GM23338 (cell line): ENCODE results near the gene PSMB2. TPM values are rescaled to one million over a fixed set of nuclear protein-coding genes. Genes with fewer than 3 reads are reported as not detected.
A peak's percentile ranks its signal among the peaks of the same experiment; 100 is the strongest.

Experiments
- ATAC-seq: fragments of 200-7000 bp; cut with Tn5 transposase; 3 replicates; pipeline ENCODE4 v1.9.1; 2020
- DNase-seq: peaks from one replicate; pipeline ENCODE4 v3.0.0-alpha.2; 2015; ENCODE audit warnings: low spot score
- H2AFZ ChIP-seq: fragments of 200-600 bp; sonication (generic); 2 replicates; pipeline ENCODE4 v1.8.0; 2016; ENCODE audit warnings: antibody characterized with exemption, mild to moderate bottlenecking, moderate library complexity
- H3F3A ChIP-seq: fragments of 200-600 bp; sonication (generic); replicated peaks from 2 replicates; pipeline ENCODE4 v1.8.0; 2017; ENCODE audit warnings: antibody characterized with exemption, mixed run types, low read depth
- H3K27ac ChIP-seq: fragments of 200-600 bp; sonication (generic); 2 replicates; pipeline ENCODE4 v1.6.1; 2016; ENCODE audit warnings: low read depth
- H3K27me3 ChIP-seq: fragments of 200-600 bp; sonication (generic); 2 replicates; pipeline ENCODE4 v1.8.0; 2016; ENCODE audit warnings: mild to moderate bottlenecking, mixed run types, moderate library complexity; ENCODE audit not compliant: insufficient read depth
- H3K36me3 ChIP-seq: fragments of 200-600 bp; sonication (generic); 2 replicates; pipeline ENCODE4 v1.8.0; 2016; ENCODE audit warnings: mild to moderate bottlenecking; ENCODE audit not compliant: insufficient read depth
- H3K4me1 ChIP-seq: fragments of 200-600 bp; sonication (generic); 2 replicates; pipeline ENCODE4 v1.8.0; 2016; ENCODE audit warnings: mild to moderate bottlenecking, moderate library complexity; ENCODE audit not compliant: insufficient read depth
- H3K4me2 ChIP-seq: fragments of 200-600 bp; sonication (generic); 2 replicates; pipeline ENCODE4 v1.7.1; 2017; ENCODE audit warnings: mixed run types
- H3K4me3 ChIP-seq: fragments of 200-600 bp; sonication (generic); 2 replicates; pipeline ENCODE4 v1.6.1; 2016; ENCODE audit warnings: mixed run types
- H3K79me2 ChIP-seq: fragments of 200-600 bp; sonication (generic); replicated peaks from 2 replicates; pipeline ENCODE4 v1.8.0; 2017; ENCODE audit warnings: mild to moderate bottlenecking; ENCODE audit not compliant: insufficient read depth
- H3K9me2 ChIP-seq: fragments of 200-600 bp; sonication (generic); 2 replicates; pipeline ENCODE4 v1.8.0; 2017; ENCODE audit not compliant: insufficient read depth
- H4K20me1 ChIP-seq: fragments of 200-600 bp; sonication (generic); replicated peaks from 2 replicates; pipeline ENCODE4 v1.8.0; 2017; ENCODE audit warnings: mild to moderate bottlenecking; ENCODE audit not compliant: insufficient read depth
- H3K27ac Mint-ChIP-seq: 2 replicates; pipeline ENCODE4 v1.8.0; 2020; ENCODE audit warnings: inconsistent platforms, mild to moderate bottlenecking, moderate library complexity, mixed read lengths
- H3K27me3 Mint-ChIP-seq: 3 replicates; pipeline ENCODE4 v1.8.0; 2022; ENCODE audit warnings: low read depth, mild to moderate bottlenecking, moderate library complexity, mixed read lengths, inconsistent platforms; ENCODE audit not compliant: insufficient read depth, poor library complexity
- H3K36me3 Mint-ChIP-seq: 3 replicates; pipeline ENCODE4 v1.8.0; 2021; ENCODE audit warnings: low read depth, mild to moderate bottlenecking, inconsistent platforms, moderate library complexity, mixed read lengths
- H3K4me1 Mint-ChIP-seq: 3 replicates; pipeline ENCODE4 v1.8.0; 2020; ENCODE audit warnings: mild to moderate bottlenecking, inconsistent platforms, mixed read lengths
- H3K4me3 Mint-ChIP-seq: 3 replicates; pipeline ENCODE4 v1.8.0; 2021; ENCODE audit warnings: moderate library complexity, mild to moderate bottlenecking, inconsistent platforms, mixed read lengths
- H3K9me3 Mint-ChIP-seq: 3 replicates; pipeline ENCODE4 v1.8.0; 2020; ENCODE audit warnings: moderate library complexity, mild to moderate bottlenecking, inconsistent platforms, mixed read lengths
- CREB1 ChIP-seq: fragments of 250-450 bp; sonication (Bioruptor Pico); IDR thresholded peaks from 2 replicates; pipeline ENCODE4 v1.5.0; 2020; ENCODE audit warnings: low read depth, mild to moderate bottlenecking, moderate library complexity
- EZH2 ChIP-seq: fragments of 200-600 bp; sonication (generic); IDR thresholded peaks from one replicate; pipeline ENCODE4 v1.8.0; 2017; ENCODE audit warnings: antibody characterized with exemption, mild to moderate bottlenecking, low read depth; ENCODE audit not compliant: unreplicated experiment
- JUNB ChIP-seq: IDR thresholded peaks from one replicate; pipeline ENCODE4 v1.6.1; 2016; ENCODE audit warnings: antibody characterized with exemption; ENCODE audit not compliant: unreplicated experiment
- NANOG ChIP-seq: IDR thresholded peaks from 2 replicates; pipeline ENCODE4 v1.6.1; 2016; ENCODE audit warnings: antibody characterized with exemption, borderline replicate concordance
- POLR2AphosphoS5 ChIP-seq: IDR thresholded peaks from 2 replicates; pipeline ENCODE4 v1.6.1; 2016; ENCODE audit warnings: antibody characterized with exemption, low read depth
- STAT1 ChIP-seq: IDR thresholded peaks from one replicate; pipeline ENCODE4 v1.6.1; 2016; ENCODE audit warnings: antibody characterized with exemption; ENCODE audit not compliant: unreplicated experiment
- ZNF114 ChIP-seq: fragments of 250-450 bp; sonication (Bioruptor Pico); IDR thresholded peaks from 2 replicates; pipeline ENCODE4 v1.5.0; 2020; ENCODE audit warnings: mild to moderate bottlenecking, moderate library complexity
- ZNF331 ChIP-seq: fragments of 250-450 bp; sonication (Bioruptor Pico); IDR thresholded peaks from 2 replicates; pipeline ENCODE4 v1.5.0; 2020; ENCODE audit warnings: low read depth, mild to moderate bottlenecking, moderate library complexity
- polyA plus RNA-seq: library from polyadenylated mRNA; unstranded; fragments of >200 nt; fragmentation: Nextera tagmentation; extraction: Ambion mirVana; gene quantifications from 2 replicates; pipeline ENCODE4 v1.2.1, GENCODE V29; 2016
- total RNA-seq: library from RNA; depleted of rRNA; stranded (reverse); fragments of >200 nt; shearing (Covaris generic); gene quantifications from 2 replicates; pipeline ENCODE4 v1.2.3, GENCODE V29; 2014
- TF ChIP-seq, protein P1 (sequence below), 2 experiments: fragments of 200-600 bp in 1 of 2; sonication (generic) in 1 of 2; conservative IDR thresholded peaks; 2 replicates each; pipeline versions ENCODE4 v1.5.1 to v1.6.1; 2016 to 2017; ENCODE audit warnings: antibody characterized with exemption in 2 of 2, low read depth in 2 of 2, mild to moderate bottlenecking in 2 of 2, moderate library complexity in 1 of 2
- TF ChIP-seq, protein P2 (sequence below): IDR thresholded peaks from one replicate; pipeline ENCODE4 v1.6.1; 2018; ENCODE audit warnings: antibody characterized with exemption; ENCODE audit not compliant: unreplicated experiment
- TF ChIP-seq, protein P3 (sequence below): IDR thresholded peaks from 2 replicates; pipeline ENCODE4 v1.6.1; 2016; ENCODE audit warnings: antibody characterized with exemption

Gene PSMB2
- total and polyA plus RNA-seq, 2 experiments from 2014 or later: 68.2 to 147 TPM

DNA sequence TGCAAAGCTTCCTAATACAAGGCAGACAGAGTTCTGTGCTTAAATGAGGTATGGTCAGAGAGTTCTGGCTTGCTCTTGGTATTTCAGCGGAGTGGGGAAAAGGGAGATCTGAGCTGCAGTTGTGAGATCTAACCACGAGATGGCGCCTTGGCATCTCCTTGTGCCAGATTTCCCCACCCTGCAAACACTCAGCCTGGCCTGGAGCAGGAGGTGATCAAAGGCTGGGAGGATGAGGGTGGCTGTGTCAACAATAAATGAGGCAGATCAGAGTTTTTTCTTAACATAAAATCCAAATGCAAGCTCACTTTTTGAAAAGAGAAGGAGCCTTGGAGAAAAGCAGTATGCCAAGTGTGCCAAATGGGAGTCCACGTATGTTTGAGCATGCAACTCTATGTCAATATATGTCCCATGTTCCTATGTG is 72.3 kb downstream of the PSMB2 start:
- H4K20me1 ChIP-seq: peaks cover 4% of the 10 kb centered on the region; the same call in 1 of the 2 replicates
- H3K36me3 ChIP-seq: no peaks in the 10 kb centered on the region
- Mint-ChIP-seq H3K9me3 (no peaks in the 10 kb centered on the region; the same call in 2 of the 3 replicates), H3K4me1 (peaks cover 15% of the 10 kb centered on the region), H3K27me3 (peaks cover 50% of the 10 kb centered on the region), H3K27ac (no peak overlapping the region), H3K36me3 (peaks cover 18% of the 10 kb centered on the region), H3K4me3 (no peak overlapping the region; the same call in 2 of the 3 replicates)
- peak; percentile 87 for DNase-seq
- TF ChIP-seq ZNF331 (CRISPR knock-in tag) (no peak), POLR2AphosphoS5 (no peak), NANOG (no peak), STAT1 (no peak)
- TF ChIP-seq, protein P1, sequence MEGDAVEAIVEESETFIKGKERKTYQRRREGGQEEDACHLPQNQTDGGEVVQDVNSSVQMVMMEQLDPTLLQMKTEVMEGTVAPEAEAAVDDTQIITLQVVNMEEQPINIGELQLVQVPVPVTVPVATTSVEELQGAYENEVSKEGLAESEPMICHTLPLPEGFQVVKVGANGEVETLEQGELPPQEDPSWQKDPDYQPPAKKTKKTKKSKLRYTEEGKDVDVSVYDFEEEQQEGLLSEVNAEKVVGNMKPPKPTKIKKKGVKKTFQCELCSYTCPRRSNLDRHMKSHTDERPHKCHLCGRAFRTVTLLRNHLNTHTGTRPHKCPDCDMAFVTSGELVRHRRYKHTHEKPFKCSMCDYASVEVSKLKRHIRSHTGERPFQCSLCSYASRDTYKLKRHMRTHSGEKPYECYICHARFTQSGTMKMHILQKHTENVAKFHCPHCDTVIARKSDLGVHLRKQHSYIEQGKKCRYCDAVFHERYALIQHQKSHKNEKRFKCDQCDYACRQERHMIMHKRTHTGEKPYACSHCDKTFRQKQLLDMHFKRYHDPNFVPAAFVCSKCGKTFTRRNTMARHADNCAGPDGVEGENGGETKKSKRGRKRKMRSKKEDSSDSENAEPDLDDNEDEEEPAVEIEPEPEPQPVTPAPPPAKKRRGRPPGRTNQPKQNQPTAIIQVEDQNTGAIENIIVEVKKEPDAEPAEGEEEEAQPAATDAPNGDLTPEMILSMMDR (conservative IDR thresholded peaks at IDR 0.05; ENCODE audit: low read depth in 2 of 2): peak; percentile 93 to 99
- TF ChIP-seq, protein P2, sequence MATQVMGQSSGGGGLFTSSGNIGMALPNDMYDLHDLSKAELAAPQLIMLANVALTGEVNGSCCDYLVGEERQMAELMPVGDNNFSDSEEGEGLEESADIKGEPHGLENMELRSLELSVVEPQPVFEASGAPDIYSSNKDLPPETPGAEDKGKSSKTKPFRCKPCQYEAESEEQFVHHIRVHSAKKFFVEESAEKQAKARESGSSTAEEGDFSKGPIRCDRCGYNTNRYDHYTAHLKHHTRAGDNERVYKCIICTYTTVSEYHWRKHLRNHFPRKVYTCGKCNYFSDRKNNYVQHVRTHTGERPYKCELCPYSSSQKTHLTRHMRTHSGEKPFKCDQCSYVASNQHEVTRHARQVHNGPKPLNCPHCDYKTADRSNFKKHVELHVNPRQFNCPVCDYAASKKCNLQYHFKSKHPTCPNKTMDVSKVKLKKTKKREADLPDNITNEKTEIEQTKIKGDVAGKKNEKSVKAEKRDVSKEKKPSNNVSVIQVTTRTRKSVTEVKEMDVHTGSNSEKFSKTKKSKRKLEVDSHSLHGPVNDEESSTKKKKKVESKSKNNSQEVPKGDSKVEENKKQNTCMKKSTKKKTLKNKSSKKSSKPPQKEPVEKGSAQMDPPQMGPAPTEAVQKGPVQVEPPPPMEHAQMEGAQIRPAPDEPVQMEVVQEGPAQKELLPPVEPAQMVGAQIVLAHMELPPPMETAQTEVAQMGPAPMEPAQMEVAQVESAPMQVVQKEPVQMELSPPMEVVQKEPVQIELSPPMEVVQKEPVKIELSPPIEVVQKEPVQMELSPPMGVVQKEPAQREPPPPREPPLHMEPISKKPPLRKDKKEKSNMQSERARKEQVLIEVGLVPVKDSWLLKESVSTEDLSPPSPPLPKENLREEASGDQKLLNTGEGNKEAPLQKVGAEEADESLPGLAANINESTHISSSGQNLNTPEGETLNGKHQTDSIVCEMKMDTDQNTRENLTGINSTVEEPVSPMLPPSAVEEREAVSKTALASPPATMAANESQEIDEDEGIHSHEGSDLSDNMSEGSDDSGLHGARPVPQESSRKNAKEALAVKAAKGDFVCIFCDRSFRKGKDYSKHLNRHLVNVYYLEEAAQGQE: no peak
- no peaks in the 10 kb centered on the region for H3K79me2 ChIP-seq
- peaks cover 60% of the 10 kb centered on the region for H3K27me3 ChIP-seq
- H2AFZ ChIP-seq: no peak overlapping the region
- no peak overlapping the region for H3K4me2 ChIP-seq
- peaks cover 4% of the 10 kb centered on the region; the same call in 1 of the 2 replicates for H3K4me1 ChIP-seq
- ATAC-seq: peak; percentile 56
- H3K27ac ChIP-seq: no peak overlapping the region
- no peaks in the 10 kb centered on the region for H3K9me2 ChIP-seq
- H3K4me3 ChIP-seq: no peak overlapping the region
- peaks cover 16% of the 10 kb centered on the region; the same call in 1 of the 2 replicates for H3F3A ChIP-seq

DNA sequence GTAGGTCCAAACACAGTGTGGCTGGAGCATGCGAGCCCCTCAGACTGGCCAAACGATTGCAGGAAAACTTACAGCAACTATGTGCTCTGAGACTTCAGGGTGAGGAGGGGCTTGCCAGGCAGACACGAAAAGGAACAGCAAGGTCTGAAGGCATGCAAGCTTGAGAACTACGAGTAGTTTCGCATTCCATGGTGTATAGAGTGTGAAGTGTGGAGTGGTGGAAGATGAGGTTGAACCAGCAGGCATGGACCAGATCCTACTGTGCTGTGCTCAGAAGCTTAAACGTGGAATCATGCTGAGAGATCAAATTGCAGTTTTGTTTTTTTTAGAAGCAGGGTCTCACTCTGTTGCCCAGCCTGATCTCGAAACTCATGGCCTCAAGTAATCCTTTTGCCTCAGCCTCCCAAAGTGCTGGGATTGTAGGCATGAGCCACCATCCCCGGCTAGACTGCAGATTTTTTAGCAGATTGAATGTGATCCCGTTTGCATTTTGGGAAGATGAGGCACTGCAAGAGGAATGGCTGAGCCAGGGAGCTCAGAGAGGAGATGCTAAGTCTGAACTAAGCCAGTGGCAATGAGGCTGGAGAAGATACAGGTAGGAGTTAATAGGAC is 73.3 kb downstream of the PSMB2 start:
- peaks cover 24% of the 10 kb centered on the region for H3K36me3 Mint-ChIP-seq
- no peak overlapping the region for H3K4me2 ChIP-seq
- no peaks in the 10 kb centered on the region for H3K79me2 ChIP-seq
- ATAC-seq: no peak
- H3F3A ChIP-seq: peaks cover 16% of the 10 kb centered on the region; the same call in 1 of the 2 replicates
- no peaks in the 10 kb centered on the region; the same call in 2 of the 3 replicates for H3K9me3 Mint-ChIP-seq
- DNase-seq: no peak
- H3K4me1 Mint-ChIP-seq: peaks cover 15% of the 10 kb centered on the region
- no peak overlapping the region for H3K27ac ChIP-seq
- H2AFZ ChIP-seq: no peak overlapping the region
- H3K36me3 ChIP-seq: no peaks in the 10 kb centered on the region; the same call in 1 of the 2 replicates
- H3K27me3 Mint-ChIP-seq: peaks cover 41% of the 10 kb centered on the region
- no peak overlapping the region for H3K27ac Mint-ChIP-seq
- H4K20me1 ChIP-seq: peaks cover 7% of the 10 kb centered on the region; the same call in 1 of the 2 replicates
- H3K27me3 ChIP-seq: peaks cover 51% of the 10 kb centered on the region
- no peak overlapping the region for H3K4me3 Mint-ChIP-seq
- no peak overlapping the region for H3K4me3 ChIP-seq
- peaks cover 4% of the 10 kb centered on the region; the same call in 1 of the 2 replicates for H3K4me1 ChIP-seq
- no peaks in the 10 kb centered on the region for H3K9me2 ChIP-seq
- TF ChIP-seq, protein P3, sequence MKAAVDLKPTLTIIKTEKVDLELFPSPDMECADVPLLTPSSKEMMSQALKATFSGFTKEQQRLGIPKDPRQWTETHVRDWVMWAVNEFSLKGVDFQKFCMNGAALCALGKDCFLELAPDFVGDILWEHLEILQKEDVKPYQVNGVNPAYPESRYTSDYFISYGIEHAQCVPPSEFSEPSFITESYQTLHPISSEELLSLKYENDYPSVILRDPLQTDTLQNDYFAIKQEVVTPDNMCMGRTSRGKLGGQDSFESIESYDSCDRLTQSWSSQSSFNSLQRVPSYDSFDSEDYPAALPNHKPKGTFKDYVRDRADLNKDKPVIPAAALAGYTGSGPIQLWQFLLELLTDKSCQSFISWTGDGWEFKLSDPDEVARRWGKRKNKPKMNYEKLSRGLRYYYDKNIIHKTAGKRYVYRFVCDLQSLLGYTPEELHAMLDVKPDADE: no peak
- TF ChIP-seq EZH2 (no peak), CREB1 (CRISPR knock-in tag) (no peak), JUNB (no peak), ZNF114 (CRISPR knock-in tag) (no peak)
- TF ChIP-seq, protein P1 (conservative IDR thresholded peaks at IDR 0.05; ENCODE audit: low read depth in 2 of 2): no peak
